HG03045 (cell line): ENCODE data around the gene KMT2E.
"Not testable (repeated sequence)": the region's sequence is repeated elsewhere in the genome, so short reads cannot be mapped to it uniquely, and the experiment has no call there.

Source experiments
- ATAC-seq: cut with Tn5 transposase; IDR thresholded peaks from one replicate; pipeline ENCODE4 v1.9.1; 2021; ENCODE audit warnings: mild to moderate bottlenecking, moderate library complexity; ENCODE audit not compliant: unreplicated experiment

Gene KMT2E

GRCh38 chr7:104983076-104983577 is 30.9 kb upstream of the KMT2E start:
- no peak for ATAC-seq

GRCh38 chr7:104983578-104984539 is 30.1 kb upstream of the KMT2E start:
- ATAC-seq: peak; percentile 92

- no peak for ATAC-seq
Observed at GRCh38 chr7:104984585-104985258, 29.3 kb upstream of the KMT2E start.

- no peak for ATAC-seq
Observed at GRCh38 chr7:104985259-104985617, 28.8 kb upstream of the KMT2E start.

GRCh38 chr7:104986628-104987259 is 27.3 kb upstream of the KMT2E start:
- no peak for ATAC-seq

GRCh38 chr7:104987403-104987802 is 26.6 kb upstream of the KMT2E start:
- not testable (repeated sequence) for ATAC-seq

- ATAC-seq: no peak
Observed at GRCh38 chr7:104990983-104991382, 23.0 kb upstream of the KMT2E start.

- ATAC-seq: no peak
Observed at GRCh38 chr7:104992306-104992705, 21.7 kb upstream of the KMT2E start.

- no peak for ATAC-seq
Observed at GRCh38 chr7:104993217-104993862, 20.7 kb upstream of the KMT2E start.

- ATAC-seq: no peak
Observed at GRCh38 chr7:104998040-104998752, 15.8 kb upstream of the KMT2E start.

- ATAC-seq: no peak
Observed at GRCh38 chr7:105000200-105000599, 13.8 kb upstream of the KMT2E start.

- no peak for ATAC-seq
Observed at GRCh38 chr7:105000927-105001336, 13.1 kb upstream of the KMT2E start.

- ATAC-seq: no peak
Observed at GRCh38 chr7:105001652-105002184, 12.3 kb upstream of the KMT2E start.

- no peak for ATAC-seq
Observed at GRCh38 chr7:105003275-105003674, 10.7 kb upstream of the KMT2E start.

- ATAC-seq: no peak
Observed at GRCh38 chr7:105003872-105004510, 10.0 kb upstream of the KMT2E start.

- ATAC-seq: not testable (repeated sequence)
Observed at GRCh38 chr7:105005006-105005405, 9.0 kb upstream of the KMT2E start.

- ATAC-seq: not testable (repeated sequence)
Observed at GRCh38 chr7:105005486-105005885, 8.5 kb upstream of the KMT2E start.

GRCh38 chr7:105006367-105007136 is 7.5 kb upstream of the KMT2E start:
- no peak for ATAC-seq

- no peak for ATAC-seq
Observed at GRCh38 chr7:105007298-105007697, 6.7 kb upstream of the KMT2E start.
